ENCODE measurements around the gene ARL6IP6. TPM values are rescaled to one million over a fixed set of nuclear protein-coding genes. Genes with fewer than 3 reads are reported as not detected.
"Not testable (repeated sequence)": the region's sequence is repeated elsewhere in the genome, so short reads cannot be mapped to it uniquely, and the experiment has no call there.

ARL6IP6 gene
- total RNA-seq, 1 donor from 2014 or later: 15.9 TPM

DNA sequence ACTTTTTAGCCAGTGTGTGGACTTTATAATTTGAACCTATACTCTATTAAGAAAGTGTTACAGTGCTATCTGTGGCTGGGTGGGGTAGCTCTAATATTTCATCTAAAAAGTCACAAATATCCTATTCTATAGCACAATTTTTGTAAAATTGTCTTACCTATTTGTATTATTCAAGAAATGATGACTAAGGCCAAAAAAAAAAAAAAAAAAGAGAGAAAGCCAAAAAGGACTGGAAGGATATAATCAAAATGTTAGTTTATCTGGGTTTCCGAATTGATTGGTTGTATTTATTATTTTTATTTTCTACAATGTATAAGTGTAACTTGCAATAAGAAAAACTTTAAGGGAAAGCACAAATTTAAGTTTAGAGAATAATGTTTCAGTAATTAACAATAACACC is 5.5 kb downstream of the ARL6IP6 start:
- ATAC-seq: no peak

DNA sequence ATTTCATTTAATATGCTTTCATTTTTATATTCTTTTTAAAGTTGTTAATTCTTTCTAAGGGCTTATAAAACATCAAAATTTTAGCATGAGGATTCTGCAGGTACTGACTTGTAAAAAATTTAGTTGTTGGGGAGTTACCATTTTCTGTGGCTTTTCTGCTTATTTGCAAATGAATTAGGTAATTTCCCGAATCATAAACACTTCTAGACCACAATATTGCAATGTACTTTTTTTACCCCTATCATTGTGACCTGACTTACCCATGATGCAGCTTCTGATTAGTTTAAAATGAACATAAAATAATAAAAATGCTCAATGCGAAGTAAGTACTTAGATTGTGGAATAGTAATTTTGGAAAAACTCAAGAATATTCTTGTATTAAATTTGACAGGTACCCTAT is 11.4 kb downstream of the ARL6IP6 start:
- no peak for ATAC-seq

DNA sequence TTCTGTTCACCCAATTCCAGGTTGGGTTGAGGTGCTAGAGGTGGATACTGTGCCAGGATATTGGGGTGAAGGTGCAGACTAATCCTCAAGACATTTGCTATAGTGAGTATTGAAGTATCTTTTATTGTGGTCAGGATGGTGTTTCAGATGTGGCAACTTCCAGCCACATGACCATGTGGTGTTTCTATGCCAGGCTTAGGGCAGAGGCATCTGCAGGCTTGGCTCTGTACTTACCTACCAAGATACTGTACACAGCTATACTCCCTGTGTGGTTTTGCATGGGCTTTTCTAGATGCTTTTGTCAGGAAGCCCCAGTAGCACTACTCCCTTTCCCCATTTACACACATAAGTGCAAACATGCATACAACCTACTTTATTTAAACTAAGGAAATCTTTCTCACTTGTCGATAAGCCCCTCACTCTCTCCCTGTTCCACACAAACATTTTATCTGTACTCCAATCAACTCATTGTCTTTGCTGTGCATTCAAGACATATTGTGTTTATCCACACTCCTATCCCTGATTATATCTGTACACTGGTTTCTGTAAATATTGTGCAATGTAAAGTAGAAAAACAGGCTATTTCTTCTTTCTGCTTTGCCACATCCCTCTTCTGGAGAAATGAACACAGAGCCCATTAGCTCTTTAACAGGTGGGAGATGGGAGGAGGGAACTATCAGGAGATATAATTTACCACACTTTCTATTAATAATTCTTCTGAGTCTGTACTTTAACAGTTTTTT is 12.3 kb downstream of the ARL6IP6 start:
- ATAC-seq: peak; percentile 72

- ATAC-seq: not testable (repeated sequence)
Observed at GRCh38 chr2:152737509-152737908, 19.1 kb downstream of the ARL6IP6 start.

GRCh38 chr2:152738438-152738837 is 20.0 kb downstream of the ARL6IP6 start:
- ATAC-seq: no peak

DNA sequence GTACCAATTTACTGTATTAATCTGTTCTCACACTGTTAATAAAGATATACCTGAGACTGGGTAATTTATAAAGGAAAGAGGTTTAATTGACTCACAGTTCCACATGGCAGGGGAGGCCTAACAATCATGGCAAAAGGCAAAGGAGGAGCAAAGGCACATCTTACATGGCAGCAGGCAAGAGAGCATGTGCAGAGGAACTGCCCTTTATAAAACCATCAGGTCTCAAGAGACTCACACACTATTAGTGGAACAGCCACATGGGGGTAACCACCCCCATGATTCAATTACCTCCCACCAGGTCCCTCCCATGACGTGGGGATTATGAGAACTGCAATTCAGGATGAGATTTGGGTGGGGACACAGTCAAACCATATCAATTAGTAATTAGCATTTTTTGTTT is 21.3 kb downstream of the ARL6IP6 start:
- ATAC-seq: not testable (repeated sequence)

- ATAC-seq: peak; percentile 71
Observed at GRCh38 chr2:152740743-152741328, 22.4 kb downstream of the ARL6IP6 start.

GRCh38 chr2:152743002-152743401 is 24.6 kb downstream of the ARL6IP6 start:
- peak; percentile 47 for ATAC-seq

GRCh38 chr2:152747751-152748150 is 29.3 kb downstream of the ARL6IP6 start:
- not testable (repeated sequence) for ATAC-seq

GRCh38 chr2:152755029-152755428 is 36.6 kb downstream of the ARL6IP6 start:
- no peak for ATAC-seq

DNA sequence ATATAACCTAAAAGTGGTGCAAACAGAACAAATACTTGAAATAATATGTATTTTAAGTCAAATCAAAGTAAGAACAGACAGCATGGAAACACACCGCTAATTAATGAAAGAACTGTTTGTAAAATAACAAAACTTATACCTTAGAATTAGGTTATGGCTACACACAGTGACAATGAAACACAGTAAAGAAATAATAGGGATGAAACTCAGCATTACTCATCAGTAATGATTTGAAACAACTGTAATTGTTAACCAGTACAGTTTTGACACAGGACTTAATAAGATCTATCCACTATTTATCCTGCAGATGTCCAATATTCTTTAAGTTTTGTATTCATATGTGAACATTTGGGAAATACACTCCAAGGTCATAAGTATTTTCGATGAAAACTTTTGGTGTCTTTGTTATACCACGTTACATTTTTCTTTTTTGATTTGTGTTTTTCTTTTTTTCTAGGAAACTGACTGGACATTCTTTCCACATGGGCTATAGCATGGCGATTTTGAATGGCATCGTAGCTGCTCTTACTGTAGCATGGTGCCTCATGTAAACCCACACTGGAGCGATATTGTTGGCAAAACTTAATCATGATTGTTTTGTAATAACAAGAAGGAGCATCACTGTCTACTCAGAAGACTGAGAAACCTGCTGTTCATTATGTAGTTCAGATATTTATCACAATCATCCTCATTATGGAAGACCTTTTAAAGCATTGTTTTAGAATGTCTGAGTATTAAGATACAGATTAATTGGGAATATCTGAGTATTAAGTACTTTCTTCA is 41.1 kb downstream of the ARL6IP6 start:
- ATAC-seq: no peak

GRCh38 chr2:152761214-152761613 is 42.8 kb downstream of the ARL6IP6 start:
- ATAC-seq: no peak

DNA sequence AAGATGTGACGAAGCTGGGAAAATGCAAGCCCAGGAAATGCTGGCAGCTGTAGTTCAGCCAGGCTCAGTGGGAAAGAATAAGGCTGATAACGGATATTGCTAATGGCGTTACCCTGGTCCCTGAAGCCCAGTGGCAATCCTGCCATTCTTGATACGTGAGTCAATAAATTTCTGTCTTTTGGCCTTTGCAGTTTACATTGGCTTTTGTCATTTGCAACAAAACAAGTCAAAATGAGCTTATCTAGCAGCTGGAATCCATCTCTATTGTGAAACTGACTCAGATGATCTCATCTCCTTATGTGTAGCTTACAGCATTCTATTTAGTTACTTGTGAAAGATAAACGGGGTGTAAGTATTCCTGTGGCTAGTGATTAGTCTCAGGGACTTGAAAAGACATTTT is 43.8 kb downstream of the ARL6IP6 start:
- ATAC-seq: no peak

DNA sequence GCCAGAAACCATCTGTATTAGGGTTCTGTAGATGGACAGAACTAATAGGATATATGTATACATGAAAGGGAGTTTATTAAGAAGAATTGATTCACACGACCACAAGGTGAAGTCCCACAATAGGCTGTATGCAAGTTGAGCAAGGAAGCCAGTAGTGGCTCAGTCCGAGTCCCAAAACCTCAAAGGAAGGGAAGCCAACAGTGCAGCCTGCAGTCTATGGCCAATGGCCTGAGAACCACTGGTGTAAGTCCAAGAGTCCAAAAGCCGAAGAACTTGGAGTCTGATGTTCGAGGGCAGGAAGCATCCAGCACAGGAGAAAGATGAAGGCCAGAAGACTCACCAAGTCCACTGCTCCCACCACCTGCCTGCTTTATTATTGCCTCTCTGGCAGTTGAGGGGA is 44.8 kb downstream of the ARL6IP6 start:
- not testable (repeated sequence) for ATAC-seq

DNA sequence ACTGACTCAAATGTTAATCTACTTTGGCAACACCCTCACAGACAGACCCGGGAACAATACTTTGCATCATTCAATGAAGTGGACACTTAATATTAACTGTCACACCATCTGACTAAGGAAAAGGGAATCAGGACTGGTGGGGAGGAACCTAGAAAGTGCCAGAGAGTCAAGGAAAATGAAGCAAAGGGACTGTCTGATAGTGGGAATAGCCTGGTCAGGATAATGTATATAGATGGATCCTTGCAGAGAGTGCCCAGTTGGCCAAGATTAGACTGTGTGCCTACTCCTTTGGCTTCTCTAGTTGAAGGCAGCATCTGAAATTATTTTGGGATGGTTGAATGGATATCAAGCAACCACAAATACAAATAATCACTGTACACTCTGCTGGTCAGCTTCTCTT is 45.2 kb downstream of the ARL6IP6 start:
- ATAC-seq: no peak

- no peak for ATAC-seq
Observed at GRCh38 chr2:152766928-152767327, 48.5 kb downstream of the ARL6IP6 start.

DNA sequence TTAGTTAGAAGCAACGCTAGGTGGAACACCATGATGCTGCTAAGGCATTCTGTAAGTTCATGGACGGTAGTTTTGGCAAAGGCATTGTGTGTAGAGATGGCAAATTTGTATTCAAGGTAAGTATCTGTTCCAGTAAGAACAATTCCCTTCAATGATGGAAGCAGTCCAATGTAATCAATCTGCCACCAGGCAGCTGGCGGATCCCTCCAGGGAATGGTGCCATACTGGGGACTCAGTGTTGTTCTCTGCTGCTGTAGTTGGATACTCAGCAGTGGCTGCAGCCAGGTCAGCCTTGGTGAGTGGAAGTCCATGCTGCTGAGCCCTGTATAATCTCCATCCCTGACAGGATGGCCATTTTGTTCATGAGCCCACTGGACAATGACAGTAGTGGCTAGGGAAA is 62.8 kb downstream of the ARL6IP6 start:
- ATAC-seq: no peak

DNA sequence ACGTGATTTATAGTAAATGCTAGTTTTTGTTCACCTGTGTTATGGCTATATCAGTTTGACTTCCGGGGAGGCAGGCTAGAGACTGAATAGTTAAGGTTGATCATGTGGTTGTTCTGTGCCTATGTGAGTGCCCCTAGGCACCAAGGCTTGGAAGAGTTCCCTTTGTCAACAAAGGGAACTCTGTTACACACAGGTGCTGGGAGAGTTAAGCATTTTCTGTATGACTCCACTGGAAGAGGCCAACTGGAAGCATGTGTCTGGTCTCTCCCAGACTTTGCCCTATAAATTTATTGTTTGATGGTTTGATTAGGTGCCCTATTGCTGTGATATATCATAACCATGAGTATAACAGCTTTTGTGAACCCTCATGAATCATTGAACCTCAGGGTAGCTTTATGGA is 63.8 kb downstream of the ARL6IP6 start:
- peak; percentile 29 for ATAC-seq

- no peak for ATAC-seq
Observed at GRCh38 chr2:152790883-152791282, 72.5 kb downstream of the ARL6IP6 start.

- ATAC-seq: no peak
Observed at GRCh38 chr2:152791979-152792378, 73.6 kb downstream of the ARL6IP6 start.

DNA sequence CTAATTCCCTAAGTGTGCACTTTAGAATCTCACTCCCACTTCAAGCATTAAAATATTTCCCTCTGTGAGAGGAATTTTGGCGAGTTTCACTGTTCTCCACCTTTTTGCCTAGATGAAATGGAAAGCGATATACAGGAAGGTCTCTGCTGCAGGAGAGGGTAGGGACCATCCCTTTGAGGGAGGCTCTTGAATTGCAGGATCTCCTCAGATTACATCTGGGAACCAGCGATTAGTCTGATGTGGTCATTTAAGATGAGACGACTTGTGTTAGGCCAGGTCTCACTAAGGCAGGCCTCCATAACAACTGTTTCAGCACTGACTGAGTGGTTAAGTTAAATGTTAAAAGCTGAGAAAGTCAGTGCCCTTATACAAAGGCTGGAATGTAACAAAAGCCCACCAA is 74.6 kb downstream of the ARL6IP6 start:
- ATAC-seq: no peak

GRCh38 chr2:152796941-152797340 is 78.5 kb downstream of the ARL6IP6 start:
- no peak for ATAC-seq

DNA sequence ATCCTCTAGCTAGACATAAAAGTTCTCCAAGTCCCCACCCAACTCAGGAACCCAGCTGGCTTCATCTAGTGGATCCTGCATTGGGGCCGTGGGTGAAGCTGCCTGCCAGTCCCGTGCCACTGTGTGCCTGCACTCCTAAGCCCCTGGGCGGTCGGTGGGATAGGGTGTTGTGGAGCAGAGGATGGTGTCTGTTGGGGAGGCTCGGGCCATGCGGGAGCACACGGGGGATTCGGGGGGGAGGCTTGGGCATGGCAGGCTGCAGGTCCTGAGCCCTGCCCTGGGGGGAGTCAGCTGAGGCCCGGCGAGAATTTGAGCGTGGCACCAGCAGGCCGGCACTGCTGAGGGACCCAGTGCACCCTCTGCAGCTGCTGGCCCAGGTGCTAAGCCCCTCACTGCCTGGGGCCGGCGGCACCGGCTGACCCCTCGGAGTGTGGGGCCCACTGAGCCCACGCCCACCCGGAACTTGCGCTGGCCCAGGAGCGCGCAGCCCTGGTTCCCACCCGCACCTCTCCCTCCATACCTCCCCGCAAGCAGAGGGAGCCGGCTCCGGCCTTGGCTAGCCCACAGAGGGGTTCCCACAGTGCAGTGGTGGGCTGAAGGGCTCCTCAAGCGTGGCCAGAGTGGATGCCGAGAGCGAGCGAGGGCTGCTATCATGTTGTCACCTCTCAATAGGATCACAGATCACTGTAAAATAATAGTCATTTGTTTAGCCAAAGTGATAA is 86.4 kb downstream of the ARL6IP6 start:
- ATAC-seq: no peak
